ENCODE data around the gene DLK1.
A peak's percentile ranks its signal among the peaks of the same experiment; 100 is the strongest.

The DLK1 gene

DNA sequence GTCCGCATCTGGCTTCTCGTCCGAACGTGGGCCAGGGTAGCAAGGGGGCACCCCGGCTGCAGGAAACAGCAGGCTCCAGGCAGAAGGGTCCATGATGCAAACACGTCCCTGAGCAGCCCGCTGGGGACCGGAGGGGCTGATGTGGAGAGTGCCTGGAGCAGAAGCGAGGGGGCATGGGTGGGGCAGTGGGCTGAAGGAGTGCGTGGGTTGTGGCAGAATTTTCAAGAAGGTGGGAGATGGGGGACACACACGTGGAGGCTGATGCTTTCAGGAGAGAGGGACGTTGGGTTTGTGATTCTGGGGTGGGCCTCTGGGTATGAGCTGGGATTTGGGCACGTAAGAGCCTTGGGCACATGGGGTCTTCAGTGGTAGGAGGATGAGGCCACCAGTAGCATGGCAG, 45.6 kb upstream of the DLK1 start:
- Histone ChIP-seq H4K20me1 (no peaks in the 10 kb centered on the region; a peak in 1 of 22 replicates), H3K4me2 (peak overlapping the region in 8 of 11 experiments; percentile 3 to 53 (median 27); a peak in 6 of 22 replicates), H3K36me3 (no peaks in the 10 kb centered on the region), H3K4me3 (no peak overlapping the region), H3K27me3 (peaks cover 0 to 4% (median 0%) of the 10 kb centered on the region in 11 experiments; a peak in 1 of 22 replicates), H3K9me3 (replicated peaks in 1 of 11) (peaks cover 0 to 6% (median 0%) of the 10 kb centered on the region in 11 experiments; a peak in 3 of 22 replicates), H3K27ac (peak overlapping the region in 2 of 11 experiments; percentile 32 to 52; a peak in 4 of 22 replicates), H3K9ac (0 out of 22 replicates have a peak overlapping the region, but pooled peaks of 1 of the 11 experiments have one; percentile 18), H3K4me1 (peaks cover 24 to 75% (median 49%) of the 10 kb centered on the region in 10 experiments)
- TF ChIP-seq Cebpa-rat (IDR thresholded peaks at IDR 0.05) = no peak

DNA sequence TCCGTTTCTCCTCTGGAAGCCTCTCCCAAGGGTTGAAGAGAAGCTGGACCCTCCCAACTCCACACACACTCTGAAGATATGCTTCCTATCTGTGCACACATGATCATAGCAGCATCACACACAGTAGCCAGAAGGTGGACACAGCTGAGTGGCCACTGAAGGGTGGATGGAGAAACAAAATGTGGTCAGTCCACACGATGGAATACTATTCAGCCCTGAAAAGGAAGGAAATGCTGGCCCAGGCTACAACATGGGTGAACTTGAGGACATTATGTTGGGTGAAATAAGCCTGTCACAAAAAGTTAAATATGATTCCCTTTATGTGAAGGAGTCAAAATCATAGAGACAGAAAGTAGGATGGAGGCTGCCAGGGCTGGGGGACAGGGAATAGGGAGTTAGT, 43.9 kb upstream of the DLK1 start:
- Histone ChIP-seq H3K4me3 (no peak overlapping the region), H3K9me3 (replicated peaks in 1 of 11) (peaks cover 0 to 6% (median 0%) of the 10 kb centered on the region in 11 experiments; a peak in 3 of 22 replicates), H3K9ac (no peak overlapping the region), H3K27ac (peak overlapping the region in 1 of 11 experiments; percentile 2; a peak in 1 of 22 replicates), H3K4me1 (peaks cover 16 to 60% (median 38%) of the 10 kb centered on the region in 10 experiments), H3K27me3 (no peaks in the 10 kb centered on the region), H3K4me2 (peak overlapping the region in 6 of 11 experiments; percentile 60 to 80 (median 69); a peak in 12 of 22 replicates), H4K20me1 (no peaks in the 10 kb centered on the region; a peak in 1 of 22 replicates), H3K36me3 (no peaks in the 10 kb centered on the region)
- no peak for TF ChIP-seq Cebpa-rat (IDR thresholded peaks at IDR 0.05)

DNA sequence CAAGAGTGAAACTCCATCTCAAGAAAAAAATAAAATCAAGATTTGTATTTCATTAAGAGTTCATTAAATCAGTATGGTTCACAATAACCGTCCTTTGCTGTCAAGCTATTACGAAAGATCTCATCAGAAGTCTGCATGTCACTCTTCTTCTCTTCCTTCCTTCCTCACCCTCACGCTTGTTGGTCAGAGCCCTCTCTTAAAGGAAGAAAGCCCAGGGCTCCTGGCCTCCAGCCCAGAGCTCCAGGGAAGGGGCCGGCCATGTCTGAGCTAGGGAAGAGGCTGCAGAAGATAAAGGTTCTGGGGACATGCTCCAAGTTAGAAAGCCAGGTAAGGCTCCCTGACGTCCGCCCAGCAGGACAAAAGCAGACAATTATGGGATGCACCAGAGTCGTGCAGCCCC, 43.1 kb upstream of the DLK1 start:
- Histone ChIP-seq H4K20me1 (no peaks in the 10 kb centered on the region; a peak in 1 of 22 replicates), H3K27ac (peak overlapping the region in 2 of 11 experiments; percentile 7 to 23; a peak in 3 of 22 replicates), H3K9ac (peak overlapping the region in 2 of 11 experiments; percentile 9 to 14; a peak in 2 of 22 replicates), H3K36me3 (no peaks in the 10 kb centered on the region), H3K4me1 (peaks cover 12 to 52% (median 33%) of the 10 kb centered on the region in 10 experiments), H3K27me3 (no peaks in the 10 kb centered on the region), H3K4me2 (peak overlapping the region; percentile 2 to 80 (median 60)), H3K9me3 (replicated peaks in 1 of 11) (peaks cover 0 to 6% (median 0%) of the 10 kb centered on the region in 11 experiments; a peak in 3 of 22 replicates), H3K4me3 (no peak overlapping the region)
- 0 out of 22 replicates have a peak, but pooled peaks of 1 of the 11 experiments have one; percentile 8 for TF ChIP-seq Cebpa-rat (IDR thresholded peaks at IDR 0.05)

DNA sequence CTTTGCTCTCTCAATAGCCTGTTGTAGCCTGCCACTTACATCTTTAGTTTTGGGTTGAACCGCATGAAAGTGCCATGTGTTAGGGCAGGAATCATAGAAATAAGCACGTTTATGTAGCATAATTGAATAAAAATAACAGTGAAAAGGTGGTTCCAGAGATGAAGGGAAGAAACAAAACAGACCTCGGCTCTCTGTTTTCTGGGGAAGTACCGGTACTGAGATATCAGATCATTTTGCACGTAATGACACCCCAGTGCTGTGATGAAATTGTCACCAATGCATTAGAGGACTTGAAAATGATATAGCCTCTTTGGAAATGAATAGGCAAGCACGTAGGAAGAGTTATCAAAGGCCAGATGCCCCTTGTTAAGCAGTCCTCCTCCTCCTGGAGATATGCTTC, 42.5 kb upstream of the DLK1 start:
- Histone ChIP-seq H3K36me3 (no peaks in the 10 kb centered on the region), H3K27ac (peak overlapping the region in 2 of 11 experiments; percentile 7 to 23; a peak in 3 of 22 replicates), H3K27me3 (no peaks in the 10 kb centered on the region), H4K20me1 (no peaks in the 10 kb centered on the region; a peak in 1 of 22 replicates), H3K4me3 (no peak overlapping the region), H3K9me3 (replicated peaks in 1 of 11) (peaks cover 0 to 6% (median 0%) of the 10 kb centered on the region in 11 experiments; a peak in 3 of 22 replicates), H3K9ac (peak overlapping the region in 2 of 11 experiments; percentile 9 to 14; a peak in 2 of 22 replicates), H3K4me2 (peak overlapping the region in 10 of 11 experiments; percentile 2 to 80 (median 62); a peak in 17 of 22 replicates), H3K4me1 (peaks cover 12 to 57% (median 39%) of the 10 kb centered on the region in 10 experiments)
- TF ChIP-seq Cebpa-rat (IDR thresholded peaks at IDR 0.05) = no peak

DNA sequence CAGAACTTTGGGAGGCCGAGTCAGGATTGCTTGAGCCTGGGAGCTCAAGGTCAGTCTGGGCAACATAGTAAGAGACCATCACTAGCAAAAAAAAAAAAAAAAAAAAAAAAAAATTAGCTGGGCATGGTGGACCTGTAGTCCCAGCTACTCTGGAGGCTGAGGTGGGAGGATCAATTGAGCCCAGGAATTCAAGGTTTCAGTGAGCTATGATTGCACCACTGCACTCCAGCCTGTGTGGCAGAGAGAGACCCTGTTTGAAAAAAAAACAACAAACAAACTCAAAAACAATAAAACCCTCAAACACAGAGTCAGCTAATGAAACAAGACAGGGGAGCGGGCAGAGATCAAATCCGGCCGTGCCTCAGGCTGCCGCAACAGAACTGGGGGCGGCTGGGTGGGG, 41.7 kb upstream of the DLK1 start:
- Histone ChIP-seq H3K27ac (no peak overlapping the region), H3K4me3 (no peak overlapping the region), H3K27me3 (no peaks in the 10 kb centered on the region), H3K36me3 (no peaks in the 10 kb centered on the region), H3K9me3 (replicated peaks in 1 of 11) (peaks cover 0 to 6% (median 0%) of the 10 kb centered on the region in 11 experiments; a peak in 3 of 22 replicates), H3K9ac (no peak overlapping the region), H3K4me2 (peak overlapping the region in 6 of 11 experiments; percentile 60 to 80 (median 69); a peak in 5 of 22 replicates), H4K20me1 (no peaks in the 10 kb centered on the region; a peak in 1 of 22 replicates), H3K4me1 (peaks cover 12 to 59% (median 41%) of the 10 kb centered on the region in 10 experiments)
- TF ChIP-seq Cebpa-rat (IDR thresholded peaks at IDR 0.05) = no peak

DNA sequence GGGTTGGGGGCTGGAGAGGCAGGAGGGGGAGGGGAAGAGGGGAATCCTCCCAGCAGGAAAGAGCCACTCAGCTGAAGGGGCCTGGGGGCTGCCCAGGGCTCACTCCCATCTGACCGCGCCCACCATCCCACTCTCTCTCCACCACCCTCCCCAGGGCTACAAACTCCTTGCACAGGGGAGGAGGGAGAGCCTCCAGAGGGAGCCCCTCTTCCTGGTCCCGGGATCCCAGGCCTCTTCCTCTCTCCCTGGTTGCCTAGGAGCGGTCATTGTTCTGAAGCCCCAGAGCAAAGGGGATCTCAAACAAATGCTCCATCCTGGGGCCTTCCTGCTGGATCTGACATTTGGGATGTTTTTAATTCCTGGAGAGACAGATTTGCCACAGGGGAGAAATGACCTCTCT, 39.8 kb upstream of the DLK1 start:
- peaks cover 0 to 6% (median 0%) of the 10 kb centered on the region in 11 experiments; a peak in 3 of 22 replicates for H3K9me3 ChIP-seq (replicated peaks in 1 of 11)
- no peaks in the 10 kb centered on the region; a peak in 1 of 22 replicates for H4K20me1 ChIP-seq
- H3K9ac ChIP-seq = no peak overlapping the region
- no peak overlapping the region for H3K4me3 ChIP-seq
- peaks cover 12 to 44% (median 30%) of the 10 kb centered on the region in 10 experiments for H3K4me1 ChIP-seq
- no peak overlapping the region for H3K27ac ChIP-seq
- no peaks in the 10 kb centered on the region for H3K27me3 ChIP-seq
- TF ChIP-seq Cebpa-rat (IDR thresholded peaks at IDR 0.05) = no peak
- no peaks in the 10 kb centered on the region for H3K36me3 ChIP-seq
- H3K4me2 ChIP-seq = no peak overlapping the region

DNA sequence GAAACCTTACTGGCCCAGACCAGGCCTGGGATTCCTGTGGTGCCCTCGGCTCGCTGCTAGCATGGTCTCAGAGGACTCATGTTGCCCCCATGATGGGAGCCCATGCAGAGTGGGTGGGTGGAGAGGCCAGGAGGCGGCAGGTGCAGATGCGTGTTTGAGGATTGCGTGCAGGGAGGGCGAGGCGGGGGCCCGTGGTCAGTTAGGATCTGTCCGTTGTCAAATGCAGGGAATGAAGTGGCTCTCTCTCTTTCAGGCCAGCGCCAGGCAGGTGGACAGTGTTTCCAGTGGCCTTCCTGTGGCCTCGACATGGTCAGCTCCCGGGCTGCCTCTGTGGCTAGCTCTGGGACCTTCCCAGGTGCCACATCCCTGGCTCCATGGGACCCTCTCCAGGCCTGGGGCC, 39.3 kb upstream of the DLK1 start:
- H3K4me3 ChIP-seq = no peak overlapping the region
- no peak overlapping the region for H3K9ac ChIP-seq
- no peak overlapping the region for H3K4me2 ChIP-seq
- H3K27me3 ChIP-seq = no peaks in the 10 kb centered on the region
- peaks cover 12 to 38% (median 30%) of the 10 kb centered on the region in 10 experiments for H3K4me1 ChIP-seq
- H3K27ac ChIP-seq = no peak overlapping the region
- TF ChIP-seq Cebpa-rat (IDR thresholded peaks at IDR 0.05) = no peak
- no peaks in the 10 kb centered on the region for H3K36me3 ChIP-seq
- H3K9me3 ChIP-seq (replicated peaks in 1 of 11) = peaks cover 0 to 6% (median 0%) of the 10 kb centered on the region in 11 experiments; a peak in 3 of 22 replicates
- no peaks in the 10 kb centered on the region; a peak in 1 of 22 replicates for H4K20me1 ChIP-seq

DNA sequence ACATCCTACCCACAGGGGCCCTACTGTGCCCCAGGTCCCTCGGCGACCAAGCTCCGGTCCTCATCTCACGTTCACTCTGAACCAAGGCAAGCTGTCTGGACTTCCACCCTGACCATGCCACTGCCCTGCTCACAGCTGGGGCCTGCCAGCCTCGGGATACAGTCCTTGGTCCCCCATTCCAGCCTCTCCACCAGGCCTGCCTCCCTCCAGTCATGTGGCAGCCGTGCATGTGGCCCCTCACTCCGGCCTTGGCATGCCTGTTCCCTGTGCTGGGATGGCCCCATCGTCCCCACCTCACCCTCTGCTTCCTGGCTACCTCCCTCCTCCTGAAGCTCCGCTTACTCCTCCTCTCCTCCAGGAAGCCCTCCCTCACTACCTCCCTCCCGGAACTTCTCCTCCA, 38.6 kb upstream of the DLK1 start:
- H3K27ac ChIP-seq = no peak overlapping the region
- no peaks in the 10 kb centered on the region for H3K27me3 ChIP-seq
- no peak overlapping the region for H3K9ac ChIP-seq
- no peaks in the 10 kb centered on the region; a peak in 1 of 22 replicates for H4K20me1 ChIP-seq
- peaks cover 12 to 39% (median 28%) of the 10 kb centered on the region in 10 experiments for H3K4me1 ChIP-seq
- H3K9me3 ChIP-seq (replicated peaks in 1 of 11) = no peaks in the 10 kb centered on the region
- no peak for TF ChIP-seq Cebpa-rat (IDR thresholded peaks at IDR 0.05)
- H3K36me3 ChIP-seq = no peaks in the 10 kb centered on the region
- no peak overlapping the region for H3K4me2 ChIP-seq
- no peak overlapping the region for H3K4me3 ChIP-seq

DNA sequence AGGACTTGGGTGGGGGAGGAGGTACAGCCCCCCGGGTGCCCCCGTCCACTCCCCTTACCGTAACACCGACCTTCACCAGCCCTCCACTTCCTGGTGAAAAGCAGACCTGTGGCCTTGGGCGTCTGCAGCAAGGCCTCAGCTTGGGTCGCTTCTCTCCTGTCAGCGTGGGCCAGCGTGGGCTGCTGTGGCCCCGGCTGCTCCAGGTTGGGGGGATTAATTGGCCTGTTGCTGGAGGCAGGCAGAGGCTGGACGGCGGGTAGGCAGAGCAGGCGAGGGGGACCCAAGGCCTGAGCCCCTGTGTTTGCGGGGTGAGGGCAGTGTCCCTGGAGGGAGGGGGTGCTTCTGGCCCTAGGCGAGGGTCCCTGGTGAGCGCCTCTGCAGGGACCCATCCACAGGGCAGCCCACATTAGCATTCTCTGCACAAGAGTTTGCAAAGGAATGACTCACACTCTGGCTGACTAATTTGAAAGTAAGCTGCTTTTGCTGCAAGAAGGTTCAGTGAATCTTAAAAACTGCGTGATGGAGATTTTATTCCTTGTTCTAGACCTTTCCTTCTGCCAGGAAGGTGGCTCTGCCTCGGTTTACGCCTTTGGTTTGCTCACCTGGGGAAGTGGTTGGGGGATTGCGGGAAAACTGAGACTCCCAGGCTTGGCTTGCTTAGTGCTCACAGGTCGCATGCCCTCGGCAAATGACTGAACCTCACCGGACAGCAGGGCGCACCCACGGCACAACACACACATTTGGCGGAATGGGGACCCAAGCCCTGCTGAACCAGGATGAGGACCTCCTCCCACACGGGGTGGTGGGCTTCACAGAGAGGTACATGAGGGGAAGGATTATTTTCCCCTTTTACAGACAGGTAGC, 37.9 kb upstream of the DLK1 start:
- H3K9ac ChIP-seq = no peak overlapping the region
- TF ChIP-seq Cebpa-rat (IDR thresholded peaks at IDR 0.05) = no peak
- H4K20me1 ChIP-seq = no peaks in the 10 kb centered on the region; a peak in 1 of 22 replicates
- H3K36me3 ChIP-seq = no peaks in the 10 kb centered on the region
- no peaks in the 10 kb centered on the region for H3K27me3 ChIP-seq
- no peak overlapping the region for H3K4me3 ChIP-seq
- no peaks in the 10 kb centered on the region for H3K9me3 ChIP-seq (replicated peaks in 1 of 11)
- peaks cover 5 to 35% (median 20%) of the 10 kb centered on the region in 10 experiments for H3K4me1 ChIP-seq
- H3K27ac ChIP-seq = no peak overlapping the region
- H3K4me2 ChIP-seq = peak overlapping the region in 10 of 11 experiments; percentile 1 to 50 (median 26); a peak in 10 of 22 replicates
